Measurements from ENCODE around the gene KIF26B. TPM values are rescaled to one million over a fixed set of nuclear protein-coding genes. Genes with fewer than 3 reads are reported as not detected.

Gene KIF26B
- total RNA-seq, 3 donors from 2014 or later: 0.14 to 3.2 (median 0.39) TPM

DNA sequence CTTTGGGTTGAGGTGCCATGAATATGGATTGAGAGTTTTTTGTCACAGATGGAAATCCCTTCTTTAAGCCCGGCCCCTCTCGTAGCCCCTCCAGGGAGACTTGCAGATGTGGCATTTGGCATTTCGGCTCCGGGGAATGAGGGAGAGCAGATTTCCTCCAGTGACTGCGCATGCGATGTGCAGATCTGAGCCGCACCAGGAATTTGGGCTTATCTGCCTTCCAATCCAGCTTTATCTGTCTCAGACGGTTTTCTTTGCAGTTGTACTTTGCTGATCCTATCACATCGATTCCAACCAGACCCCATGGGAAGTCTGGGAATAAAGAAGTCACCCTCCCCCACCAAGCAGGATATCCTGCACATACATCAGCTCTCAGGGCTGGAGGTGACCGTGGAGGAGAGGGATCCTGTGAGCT is 11.7 kb downstream of the KIF26B start:
- Histone ChIP-seq H3K36me3 (ENCODE audit: low read depth) (no peaks in the 10 kb centered on the region), H3K9me3 (no peaks in the 10 kb centered on the region), H3K4me1 (ENCODE audit: low read depth) (no peaks in the 10 kb centered on the region), H3K4me3 (no peak overlapping the region)
- TF ChIP-seq, protein P1, sequence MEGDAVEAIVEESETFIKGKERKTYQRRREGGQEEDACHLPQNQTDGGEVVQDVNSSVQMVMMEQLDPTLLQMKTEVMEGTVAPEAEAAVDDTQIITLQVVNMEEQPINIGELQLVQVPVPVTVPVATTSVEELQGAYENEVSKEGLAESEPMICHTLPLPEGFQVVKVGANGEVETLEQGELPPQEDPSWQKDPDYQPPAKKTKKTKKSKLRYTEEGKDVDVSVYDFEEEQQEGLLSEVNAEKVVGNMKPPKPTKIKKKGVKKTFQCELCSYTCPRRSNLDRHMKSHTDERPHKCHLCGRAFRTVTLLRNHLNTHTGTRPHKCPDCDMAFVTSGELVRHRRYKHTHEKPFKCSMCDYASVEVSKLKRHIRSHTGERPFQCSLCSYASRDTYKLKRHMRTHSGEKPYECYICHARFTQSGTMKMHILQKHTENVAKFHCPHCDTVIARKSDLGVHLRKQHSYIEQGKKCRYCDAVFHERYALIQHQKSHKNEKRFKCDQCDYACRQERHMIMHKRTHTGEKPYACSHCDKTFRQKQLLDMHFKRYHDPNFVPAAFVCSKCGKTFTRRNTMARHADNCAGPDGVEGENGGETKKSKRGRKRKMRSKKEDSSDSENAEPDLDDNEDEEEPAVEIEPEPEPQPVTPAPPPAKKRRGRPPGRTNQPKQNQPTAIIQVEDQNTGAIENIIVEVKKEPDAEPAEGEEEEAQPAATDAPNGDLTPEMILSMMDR (IDR thresholded peaks at IDR 0.05): no peak
- DNase-seq (no peak), ATAC-seq (no peak)
- intact Hi-C loops (cut with DNase I, micrococcal nuclease): no loop called here

DNA sequence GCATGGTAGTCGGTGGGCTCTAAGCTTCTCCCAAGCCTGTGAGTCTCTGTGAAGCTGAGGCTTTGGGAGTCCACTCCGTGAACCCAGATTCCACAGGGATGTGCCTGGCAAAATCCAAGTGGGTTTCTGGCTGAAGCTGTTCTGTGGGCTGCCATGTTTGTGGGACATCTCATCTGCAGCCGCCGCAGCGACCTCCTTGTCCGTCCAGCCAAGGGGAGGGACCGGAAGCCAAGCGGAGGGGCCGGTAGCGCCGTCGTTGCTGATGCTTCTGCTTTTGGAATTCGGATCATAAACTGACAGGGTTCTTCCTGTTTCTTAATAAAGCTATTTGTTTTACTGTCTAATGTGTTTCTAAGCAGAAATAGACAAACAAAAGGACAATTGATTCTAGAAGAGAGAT is 13.3 kb downstream of the KIF26B start:
- no peak for ATAC-seq
- DNase-seq: peak; percentile 14 to 64 (median 37)
- intact Hi-C loops (cut with DNase I, micrococcal nuclease): no loop called here

GRCh38 chr1:245168906-245169305 is 14.1 kb downstream of the KIF26B start:
- no peaks in the 10 kb centered on the region for H3K9me3 ChIP-seq

More for the DNA sequence above, 13.3 kb downstream of the KIF26B start:
- Histone ChIP-seq H3K4me3 (no peak overlapping the region), H3K36me3 (ENCODE audit: low read depth) (no peaks in the 10 kb centered on the region), H3K9me3 (no peaks in the 10 kb centered on the region), H3K4me1 (ENCODE audit: low read depth) (no peaks in the 10 kb centered on the region)
- TF ChIP-seq, protein P1 (IDR thresholded peaks at IDR 0.05): no peak

GRCh38 chr1:245169376-245169775 is 14.6 kb downstream of the KIF26B start:
- TF ChIP-seq, protein P1 (IDR thresholded peaks at IDR 0.05): no peak
- DNase-seq: no peak
- H3K36me3 ChIP-seq (ENCODE audit: low read depth): no peaks in the 10 kb centered on the region
- no peaks in the 10 kb centered on the region for H3K4me1 ChIP-seq (ENCODE audit: low read depth)
- intact Hi-C loops (cut with DNase I, micrococcal nuclease): no loop called here
- no peaks in the 10 kb centered on the region for H3K9me3 ChIP-seq
- H3K4me3 ChIP-seq: no peak overlapping the region
- no peak for ATAC-seq

More at GRCh38 chr1:245168906-245169305, 14.1 kb downstream of the KIF26B start:
- TF ChIP-seq, protein P1 (IDR thresholded peaks at IDR 0.05): no peak
- ATAC-seq (no peak), DNase-seq (peak in 1 of 3 donors; percentile 9)
- Histone ChIP-seq H3K4me3 (no peak overlapping the region), H3K4me1 (ENCODE audit: low read depth) (no peaks in the 10 kb centered on the region), H3K36me3 (ENCODE audit: low read depth) (no peaks in the 10 kb centered on the region)
- intact Hi-C loops (cut with DNase I, micrococcal nuclease): no loop called here

GRCh38 chr1:245172026-245172425 is 17.2 kb downstream of the KIF26B start:
- H3K36me3 ChIP-seq (ENCODE audit: low read depth): no peaks in the 10 kb centered on the region
- no peaks in the 10 kb centered on the region for H3K9me3 ChIP-seq
- no peaks in the 10 kb centered on the region for H3K4me1 ChIP-seq (ENCODE audit: low read depth)
- ATAC-seq (no peak), DNase-seq (no peak)
- TF ChIP-seq, protein P1 (IDR thresholded peaks at IDR 0.05): no peak
- intact Hi-C loops (cut with DNase I, micrococcal nuclease): no loop called here
- H3K4me3 ChIP-seq: no peak overlapping the region

- Histone ChIP-seq H3K9me3 (no peaks in the 10 kb centered on the region), H3K36me3 (ENCODE audit: low read depth) (no peaks in the 10 kb centered on the region), H3K4me3 (no peak overlapping the region), H3K4me1 (ENCODE audit: low read depth) (no peaks in the 10 kb centered on the region)
- DNase-seq (no peak), ATAC-seq (no peak)
- intact Hi-C loops (cut with DNase I, micrococcal nuclease): no loop called here
- TF ChIP-seq, protein P1 (IDR thresholded peaks at IDR 0.05): no peak
Observed at GRCh38 chr1:245172829-245173228, 18.0 kb downstream of the KIF26B start.
